Subcutaneous adipose tissue (tissue), 4 donors: Measurements from ENCODE around the gene ALG1L2. TPM values are rescaled to one million over a fixed set of nuclear protein-coding genes. Genes with fewer than 3 reads are reported as not detected.

Experiments
- total RNA-seq, 4 donors: library from RNA; depleted of rRNA; stranded (reverse); fragments of >200 nt; gene quantifications; one replicate each; pipeline ENCODE4 v1.1.0, GENCODE V29; 2016
- TF ChIP-seq, protein P1 (sequence below): fragments of 450-650 bp; IDR thresholded peaks from one replicate; pipeline ENCODE4 v1.5.1; 2016; ENCODE audit warnings: low read depth, mild to moderate bottlenecking, control low read depth, antibody characterized with exemption, moderate library complexity

The ALG1L2 gene
- total RNA-seq, 4 donors from 2014 or later, result not detected

DNA sequence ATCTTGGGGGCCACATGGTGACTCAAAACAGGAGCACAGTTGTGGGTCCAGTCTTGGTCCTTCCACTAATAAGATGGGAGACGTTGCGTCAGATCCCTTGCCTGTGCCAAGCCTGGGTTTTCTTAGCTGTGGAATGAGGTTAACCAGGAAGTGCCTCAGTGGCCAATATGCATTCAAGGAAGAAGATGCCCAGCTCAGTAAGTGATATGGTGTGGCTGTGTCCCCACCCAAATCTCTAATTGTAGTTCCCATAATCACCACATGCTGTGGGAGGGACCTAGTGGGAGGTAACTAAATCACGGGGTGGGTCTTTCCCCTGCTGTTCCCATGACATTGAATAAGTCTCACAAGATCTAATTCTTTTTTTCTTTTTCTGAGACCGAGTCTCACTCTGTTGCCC, 6.4 kb downstream of the ALG1L2 start:
- TF ChIP-seq, protein P1, sequence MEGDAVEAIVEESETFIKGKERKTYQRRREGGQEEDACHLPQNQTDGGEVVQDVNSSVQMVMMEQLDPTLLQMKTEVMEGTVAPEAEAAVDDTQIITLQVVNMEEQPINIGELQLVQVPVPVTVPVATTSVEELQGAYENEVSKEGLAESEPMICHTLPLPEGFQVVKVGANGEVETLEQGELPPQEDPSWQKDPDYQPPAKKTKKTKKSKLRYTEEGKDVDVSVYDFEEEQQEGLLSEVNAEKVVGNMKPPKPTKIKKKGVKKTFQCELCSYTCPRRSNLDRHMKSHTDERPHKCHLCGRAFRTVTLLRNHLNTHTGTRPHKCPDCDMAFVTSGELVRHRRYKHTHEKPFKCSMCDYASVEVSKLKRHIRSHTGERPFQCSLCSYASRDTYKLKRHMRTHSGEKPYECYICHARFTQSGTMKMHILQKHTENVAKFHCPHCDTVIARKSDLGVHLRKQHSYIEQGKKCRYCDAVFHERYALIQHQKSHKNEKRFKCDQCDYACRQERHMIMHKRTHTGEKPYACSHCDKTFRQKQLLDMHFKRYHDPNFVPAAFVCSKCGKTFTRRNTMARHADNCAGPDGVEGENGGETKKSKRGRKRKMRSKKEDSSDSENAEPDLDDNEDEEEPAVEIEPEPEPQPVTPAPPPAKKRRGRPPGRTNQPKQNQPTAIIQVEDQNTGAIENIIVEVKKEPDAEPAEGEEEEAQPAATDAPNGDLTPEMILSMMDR, result no peak

DNA sequence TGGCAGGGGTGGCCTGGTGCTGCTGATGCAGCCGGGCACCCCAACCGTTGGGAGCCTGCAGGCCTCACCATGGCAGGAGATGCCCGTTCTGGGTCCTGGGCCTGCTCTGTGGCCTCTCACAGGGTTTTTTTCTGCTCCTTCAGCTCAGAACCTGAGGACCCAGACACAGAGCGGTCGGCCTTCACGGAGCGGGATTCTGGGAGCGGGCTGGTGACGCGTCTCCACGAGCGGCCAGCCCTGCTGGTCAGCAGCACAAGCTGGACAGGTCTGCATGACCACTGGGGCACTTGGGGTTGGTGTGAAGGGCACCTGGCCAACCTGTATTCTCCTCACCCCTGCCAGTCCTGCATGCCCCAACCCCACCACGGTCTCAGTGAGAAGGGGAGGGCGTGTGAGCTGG, 10.3 kb downstream of the ALG1L2 start:
- TF ChIP-seq, protein P1, result no peak

DNA sequence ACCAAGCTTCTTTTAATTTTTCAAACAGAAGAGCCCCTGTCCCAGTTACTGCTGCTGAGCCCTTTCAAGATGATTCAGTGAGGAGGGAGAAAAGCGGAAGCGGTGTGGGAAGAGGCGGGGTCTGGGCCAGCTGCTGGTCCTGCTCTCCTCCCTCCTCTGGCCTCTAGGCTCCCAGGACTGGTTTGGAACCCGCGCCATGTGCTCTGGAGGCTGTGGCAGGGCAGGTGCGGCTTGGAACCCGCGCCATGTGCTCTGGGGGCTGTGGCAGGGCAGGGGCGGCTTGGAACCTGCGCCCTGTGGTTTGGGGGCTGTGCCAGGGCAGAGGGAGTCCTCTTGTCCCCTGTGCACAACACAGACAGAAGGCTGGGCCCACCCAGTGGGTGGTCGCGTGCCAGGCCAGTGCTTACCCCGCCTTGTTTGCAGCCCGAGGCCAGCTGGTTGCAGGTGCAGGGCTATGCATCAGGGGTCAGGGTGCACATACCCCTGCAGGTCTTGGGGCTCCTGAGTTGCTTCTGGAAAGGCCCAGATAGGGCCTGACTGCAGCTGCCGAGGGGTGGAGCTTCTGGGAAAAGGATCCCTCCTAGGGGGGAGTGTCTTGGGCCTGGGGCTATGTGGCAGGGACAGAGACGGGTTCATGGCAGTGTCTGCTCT, 12.2 kb downstream of the ALG1L2 start:
- TF ChIP-seq, protein P1, result no peak

DNA sequence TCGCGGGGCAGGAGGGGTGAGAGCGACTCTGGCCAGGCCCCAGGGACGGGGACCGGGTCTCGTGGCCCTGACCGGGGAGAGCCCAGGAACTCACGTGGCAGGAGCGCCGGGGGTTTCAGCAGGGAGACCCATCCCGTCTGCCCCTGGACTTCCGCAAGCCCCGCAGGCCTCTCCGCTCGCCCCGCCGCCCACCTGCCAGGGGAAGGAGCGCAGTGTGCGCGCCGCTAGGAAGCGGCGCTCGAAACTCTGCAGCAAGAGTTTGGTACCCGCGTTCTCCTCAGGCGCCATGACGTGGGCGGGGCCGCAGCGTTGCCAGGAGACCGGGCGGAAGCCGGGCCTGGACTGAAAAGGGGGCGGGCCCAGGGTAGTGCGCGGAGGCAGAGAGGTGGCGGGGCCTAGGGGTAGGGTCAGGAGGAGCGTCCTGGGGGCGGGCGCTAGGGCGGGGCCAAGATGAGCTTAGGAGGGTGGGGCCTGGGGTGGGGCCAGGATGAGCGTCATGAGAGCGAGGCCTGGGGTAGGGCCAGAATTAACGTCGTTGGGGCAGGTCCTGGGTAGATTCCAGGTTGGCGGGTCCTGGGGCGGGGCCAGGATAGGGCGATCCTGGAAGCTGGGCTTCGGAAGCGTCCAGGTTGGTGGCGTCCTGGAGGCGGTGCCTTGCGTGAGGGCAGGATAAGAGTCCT, 29.7 kb downstream of the ALG1L2 start:
- TF ChIP-seq, protein P1, result no peak

DNA sequence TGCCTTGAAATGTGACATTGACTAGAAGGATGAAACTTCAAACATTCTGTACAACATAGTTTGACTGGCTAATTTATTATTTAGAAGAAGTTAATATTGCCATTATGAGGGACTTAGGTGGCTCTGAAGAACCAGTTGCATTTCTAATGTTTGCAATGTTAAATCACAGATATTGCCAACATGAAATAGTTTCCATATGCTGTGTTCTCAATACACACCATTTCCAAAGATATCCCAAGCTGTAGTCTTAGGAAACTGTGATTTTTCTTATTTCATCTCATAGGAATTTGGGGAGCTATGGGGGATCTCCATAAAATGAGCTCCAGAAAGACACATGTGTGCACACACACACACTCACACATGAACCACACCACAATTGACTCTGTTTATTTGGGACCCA, 36.3 kb downstream of the ALG1L2 start:
- TF ChIP-seq, protein P1, result no peak

Other genes starting within 250 kb of the ALG1L2 start
- gene TMCC1, start 188.1 kb upstream of the ALG1L2 start, total RNA-seq, result 10 to 100 TPM; 24.0 to 31.5 (median 28.4) TPM
- not detected for gene TRH, start 107.1 kb upstream of the ALG1L2 start, total RNA-seq